K562 (cell line): Measurements from ENCODE around the gene NUP205. TPM values are rescaled to one million over a fixed set of nuclear protein-coding genes. Genes with fewer than 3 reads are reported as not detected.

Experiments
- C11orf30 ChIP-seq: fragments of 450-650 bp; IDR thresholded peaks from 2 replicates; pipeline ENCODE4 v1.6.1; 2016; ENCODE audit warnings: low read depth, mild to moderate bottlenecking
- CCAR2 ChIP-seq: fragments of 200-400 bp; formaldehyde crosslinking; IDR thresholded peaks from 2 replicates; pipeline ENCODE4 v1.6.1; 2017; ENCODE audit warnings: mild to moderate bottlenecking, low read depth, low read length
- ELF4 ChIP-seq: fragments of 450-650 bp; formaldehyde crosslinking; IDR thresholded peaks from 2 replicates; pipeline ENCODE4 v1.4.0; 2022; ENCODE audit warnings: missing genetic modification characterization
- IRF2 ChIP-seq: sonication (generic); formaldehyde crosslinking; IDR thresholded peaks from 2 replicates; pipeline ENCODE4 v1.8.1; 2022; ENCODE audit warnings: mild to moderate bottlenecking, missing genetic modification reagents
- LARP7 ChIP-seq: fragments of 450-650 bp; IDR thresholded peaks from 2 replicates; pipeline ENCODE4 v1.6.1; 2016
- MAFK ChIP-seq: IDR thresholded peaks from 2 replicates; pipeline ENCODE4 v1.6.1; 2011; ENCODE audit warnings: low read length, improper control_type of control experiment
- MCM3 ChIP-seq: fragments of 450-650 bp; IDR thresholded peaks from 2 replicates; pipeline ENCODE4 v1.6.1; 2016
- MECOM ChIP-seq: fragments of 250-450 bp; sonication (Bioruptor Pico); IDR thresholded peaks from 2 replicates; pipeline ENCODE4 v1.8.0; 2022; ENCODE audit warnings: inconsistent platforms
- PML ChIP-seq: IDR thresholded peaks from 2 replicates; pipeline ENCODE4 v1.6.1; 2012; ENCODE audit warnings: low read length, inconsistent platforms
- SNIP1 ChIP-seq: fragments of 450-650 bp; IDR thresholded peaks from 2 replicates; pipeline ENCODE4 v1.7.1; 2017; ENCODE audit warnings: low read depth, mild to moderate bottlenecking
- TOE1 ChIP-seq, 2 experiments: fragments of 450-650 bp in 1 of 2; sonication (generic) in 1 of 2; formaldehyde crosslinking in 1 of 2; IDR thresholded peaks; 2 replicates each; pipeline versions ENCODE4 v1.7.1 to v1.8.0; 2016 to 2022; ENCODE audit warnings: borderline replicate concordance in 2 of 2, mild to moderate bottlenecking in 2 of 2, antibody characterized with exemption in 1 of 2, inconsistent platforms in 1 of 2, low read depth in 1 of 2, missing genetic modification reagents in 1 of 2, moderate library complexity in 1 of 2
- ZBTB2 ChIP-seq: fragments of 450-650 bp; IDR thresholded peaks from 2 replicates; pipeline ENCODE4 v1.6.1; 2016; ENCODE audit warnings: antibody characterized with exemption
- ZNF41 ChIP-seq: fragments of 250-450 bp; sonication (Bioruptor Pico); conservative IDR thresholded peaks from 2 replicates; pipeline ENCODE4 v1.4.0; 2020; ENCODE audit warnings: mild to moderate bottlenecking
- ZNF445 ChIP-seq: fragments of 250-450 bp; sonication (Bioruptor Pico); IDR thresholded peaks from 2 replicates; pipeline ENCODE4 v1.4.0; 2020; ENCODE audit warnings: low read depth, mild to moderate bottlenecking, moderate library complexity
- ZNF766 ChIP-seq: fragments of 200-800 bp; sonication (Bioruptor generic); conservative IDR thresholded peaks from 2 replicates; pipeline ENCODE4 v1.6.1; 2016; ENCODE audit warnings: missing genetic modification characterization, missing compliant biosample characterization
- polyA plus RNA-seq, 8 experiments: library from polyadenylated mRNA; depleted of rRNA in 4 of 8; stranded (reverse) in 5 of 8; unstranded in 3 of 8; fragments of >200 nt; fragmentation: Nextera tagmentation in 2 of 8; fragmentation: Illumina TruSeq in 1 of 8; extraction: Ambion mirVana in 2 of 8; extraction: Trizol in 1 of 8; gene quantifications; 2 replicates each; pipeline versions ENCODE4 v1.2.1 to v1.2.3, GENCODE V29; 2011 to 2014; ENCODE audit warnings: inconsistent platforms in 1 of 8, missing spikeins in 1 of 8
- total RNA-seq, 7 experiments: library from RNA; depleted of rRNA in 6 of 7; stranded (reverse); fragments of >200 nt in 6 of 7; fragmentation: Illumina TruSeq in 2 of 7; extraction: Trizol in 2 of 7; gene quantifications; 2 replicates each; pipeline versions ENCODE4 v1.2.1 to v1.2.3, GENCODE V29; 2011 to 2021; ENCODE audit warnings: low replicate concordance in 1 of 7
- TF ChIP-seq, protein P1 (sequence below): sonication (generic); formaldehyde crosslinking; IDR thresholded peaks from 2 replicates; pipeline ENCODE4 v1.8.0; 2023; ENCODE audit warnings: mild to moderate bottlenecking, missing genetic modification reagents
- TF ChIP-seq, protein P2 (sequence below): sonication (generic); formaldehyde crosslinking; IDR thresholded peaks from 2 replicates; pipeline ENCODE4 v1.8.0; 2022; ENCODE audit warnings: missing genetic modification reagents, mild to moderate bottlenecking, moderate library complexity, borderline replicate concordance
- TF ChIP-seq, protein P3 (sequence below): sonication (generic); formaldehyde crosslinking; IDR thresholded peaks from 2 replicates; pipeline ENCODE4 v1.8.0; 2022; ENCODE audit warnings: mild to moderate bottlenecking, missing genetic modification reagents
- TF ChIP-seq, protein P4 (sequence below): conservative IDR thresholded peaks from 2 replicates; pipeline ENCODE4 v1.6.1; 2011; ENCODE audit warnings: low read depth, mild to moderate bottlenecking, low read length; ENCODE audit not compliant: control insufficient read depth

Gene NUP205
- total and polyA plus RNA-seq, 9 of the 15 experiments (the other 6 are each of a cell fraction or from before 2014, with no cell fraction given): 101 to 282 (median 193) TPM

GRCh38 chr7:135517060-135517459 is 40.7 kb upstream of the NUP205 start (continued):
- TF ChIP-seq, protein P1, sequence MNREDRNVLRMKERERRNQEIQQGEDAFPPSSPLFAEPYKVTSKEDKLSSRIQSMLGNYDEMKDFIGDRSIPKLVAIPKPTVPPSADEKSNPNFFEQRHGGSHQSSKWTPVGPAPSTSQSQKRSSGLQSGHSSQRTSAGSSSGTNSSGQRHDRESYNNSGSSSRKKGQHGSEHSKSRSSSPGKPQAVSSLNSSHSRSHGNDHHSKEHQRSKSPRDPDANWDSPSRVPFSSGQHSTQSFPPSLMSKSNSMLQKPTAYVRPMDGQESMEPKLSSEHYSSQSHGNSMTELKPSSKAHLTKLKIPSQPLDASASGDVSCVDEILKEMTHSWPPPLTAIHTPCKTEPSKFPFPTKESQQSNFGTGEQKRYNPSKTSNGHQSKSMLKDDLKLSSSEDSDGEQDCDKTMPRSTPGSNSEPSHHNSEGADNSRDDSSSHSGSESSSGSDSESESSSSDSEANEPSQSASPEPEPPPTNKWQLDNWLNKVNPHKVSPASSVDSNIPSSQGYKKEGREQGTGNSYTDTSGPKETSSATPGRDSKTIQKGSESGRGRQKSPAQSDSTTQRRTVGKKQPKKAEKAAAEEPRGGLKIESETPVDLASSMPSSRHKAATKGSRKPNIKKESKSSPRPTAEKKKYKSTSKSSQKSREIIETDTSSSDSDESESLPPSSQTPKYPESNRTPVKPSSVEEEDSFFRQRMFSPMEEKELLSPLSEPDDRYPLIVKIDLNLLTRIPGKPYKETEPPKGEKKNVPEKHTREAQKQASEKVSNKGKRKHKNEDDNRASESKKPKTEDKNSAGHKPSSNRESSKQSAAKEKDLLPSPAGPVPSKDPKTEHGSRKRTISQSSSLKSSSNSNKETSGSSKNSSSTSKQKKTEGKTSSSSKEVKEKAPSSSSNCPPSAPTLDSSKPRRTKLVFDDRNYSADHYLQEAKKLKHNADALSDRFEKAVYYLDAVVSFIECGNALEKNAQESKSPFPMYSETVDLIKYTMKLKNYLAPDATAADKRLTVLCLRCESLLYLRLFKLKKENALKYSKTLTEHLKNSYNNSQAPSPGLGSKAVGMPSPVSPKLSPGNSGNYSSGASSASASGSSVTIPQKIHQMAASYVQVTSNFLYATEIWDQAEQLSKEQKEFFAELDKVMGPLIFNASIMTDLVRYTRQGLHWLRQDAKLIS (CRISPR knock-in tag): no peak
- no peak for TF ChIP-seq MECOM (CRISPR knock-in tag)
- TF ChIP-seq, protein P2, sequence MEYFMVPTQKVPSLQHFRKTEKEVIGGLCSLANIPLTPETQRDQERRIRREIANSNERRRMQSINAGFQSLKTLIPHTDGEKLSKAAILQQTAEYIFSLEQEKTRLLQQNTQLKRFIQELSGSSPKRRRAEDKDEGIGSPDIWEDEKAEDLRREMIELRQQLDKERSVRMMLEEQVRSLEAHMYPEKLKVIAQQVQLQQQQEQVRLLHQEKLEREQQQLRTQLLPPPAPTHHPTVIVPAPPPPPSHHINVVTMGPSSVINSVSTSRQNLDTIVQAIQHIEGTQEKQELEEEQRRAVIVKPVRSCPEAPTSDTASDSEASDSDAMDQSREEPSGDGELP (CRISPR knock-in tag): no peak
- TF ChIP-seq IRF2: no peak
- TF ChIP-seq ZNF766 (CRISPR knock-in tag): no peak
- no peak for TF ChIP-seq C11orf30
- no peak for TF ChIP-seq LARP7
- TF ChIP-seq ZBTB2: 0 out of 2 replicates have a peak, but pooled peaks have one; percentile 46
- TF ChIP-seq MCM3: no peak
- TF ChIP-seq ZNF41: no peak
- TF ChIP-seq SNIP1: no peak
- no peak for TF ChIP-seq PML
- TF ChIP-seq ZNF445 (CRISPR knock-in tag): no peak
- no peak for TF ChIP-seq ELF4 (CRISPR knock-in tag)
- TF ChIP-seq TOE1 (IDR thresholded peaks at IDR 0.05; ENCODE audit: borderline replicate concordance): peak; percentile 35; the same call in 1 of the 2 replicates
- no peak for TF ChIP-seq TOE1 (CRISPR knock-in tag; IDR thresholded peaks at IDR 0.05; ENCODE audit: borderline replicate concordance, low read depth)
- TF ChIP-seq, protein P3, sequence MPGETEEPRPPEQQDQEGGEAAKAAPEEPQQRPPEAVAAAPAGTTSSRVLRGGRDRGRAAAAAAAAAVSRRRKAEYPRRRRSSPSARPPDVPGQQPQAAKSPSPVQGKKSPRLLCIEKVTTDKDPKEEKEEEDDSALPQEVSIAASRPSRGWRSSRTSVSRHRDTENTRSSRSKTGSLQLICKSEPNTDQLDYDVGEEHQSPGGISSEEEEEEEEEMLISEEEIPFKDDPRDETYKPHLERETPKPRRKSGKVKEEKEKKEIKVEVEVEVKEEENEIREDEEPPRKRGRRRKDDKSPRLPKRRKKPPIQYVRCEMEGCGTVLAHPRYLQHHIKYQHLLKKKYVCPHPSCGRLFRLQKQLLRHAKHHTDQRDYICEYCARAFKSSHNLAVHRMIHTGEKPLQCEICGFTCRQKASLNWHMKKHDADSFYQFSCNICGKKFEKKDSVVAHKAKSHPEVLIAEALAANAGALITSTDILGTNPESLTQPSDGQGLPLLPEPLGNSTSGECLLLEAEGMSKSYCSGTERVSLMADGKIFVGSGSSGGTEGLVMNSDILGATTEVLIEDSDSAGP (CRISPR knock-in tag): no peak
- TF ChIP-seq MAFK: no peak
- no peak for TF ChIP-seq CCAR2
- TF ChIP-seq, protein P4, sequence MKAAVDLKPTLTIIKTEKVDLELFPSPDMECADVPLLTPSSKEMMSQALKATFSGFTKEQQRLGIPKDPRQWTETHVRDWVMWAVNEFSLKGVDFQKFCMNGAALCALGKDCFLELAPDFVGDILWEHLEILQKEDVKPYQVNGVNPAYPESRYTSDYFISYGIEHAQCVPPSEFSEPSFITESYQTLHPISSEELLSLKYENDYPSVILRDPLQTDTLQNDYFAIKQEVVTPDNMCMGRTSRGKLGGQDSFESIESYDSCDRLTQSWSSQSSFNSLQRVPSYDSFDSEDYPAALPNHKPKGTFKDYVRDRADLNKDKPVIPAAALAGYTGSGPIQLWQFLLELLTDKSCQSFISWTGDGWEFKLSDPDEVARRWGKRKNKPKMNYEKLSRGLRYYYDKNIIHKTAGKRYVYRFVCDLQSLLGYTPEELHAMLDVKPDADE: no peak
